ENCODE measurements around the gene RTP4.
"Not testable (repeated sequence)": the region's sequence is repeated elsewhere in the genome, so short reads cannot be mapped to it uniquely, and the experiment has no call there.

RTP4 gene

GRCh38 chr3:187367561-187368103 is 553 bp upstream of the RTP4 start:
- in situ Hi-C loops (cut with HindIII; ENCODE audit: low sequenced_read_pairs): no loop called here

DNA sequence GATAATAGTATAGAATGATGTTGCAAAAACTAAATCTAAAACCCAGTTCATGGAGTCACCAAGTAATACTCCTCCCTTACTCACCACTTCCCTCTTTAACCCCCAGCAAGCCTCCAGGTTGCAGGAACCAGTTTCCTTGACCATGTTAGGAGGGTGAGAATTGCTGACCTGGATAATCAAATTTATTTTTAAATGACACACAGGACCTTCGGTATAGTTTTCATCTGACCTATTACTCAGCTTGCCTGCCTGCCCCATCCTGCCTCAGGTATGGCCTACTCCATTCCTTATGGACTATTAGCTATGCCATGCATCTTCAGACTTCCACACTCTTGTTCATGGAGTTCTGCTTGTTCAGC is 883 bp downstream of the RTP4 start:
- in situ Hi-C loops (cut with HindIII; ENCODE audit: low sequenced_read_pairs): no loop called here

DNA sequence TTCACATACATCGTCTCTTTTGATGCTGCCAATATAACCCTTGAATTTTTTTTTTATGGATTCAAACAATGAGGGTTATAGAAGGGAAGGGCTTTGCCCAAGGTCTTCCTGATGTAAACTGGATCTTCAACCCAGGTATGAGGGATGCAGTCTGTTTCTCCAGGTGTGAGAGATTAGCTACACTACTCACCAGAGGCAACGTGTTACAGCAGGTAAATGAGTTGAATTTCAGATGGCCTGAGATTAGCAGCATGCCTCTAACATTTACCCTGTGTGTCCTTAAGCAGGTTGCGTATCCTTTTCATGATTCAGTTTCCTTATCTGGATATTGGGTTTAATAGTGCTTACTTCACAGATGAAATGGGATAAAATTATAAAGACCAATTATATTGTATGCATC is 1.9 kb downstream of the RTP4 start:
- in situ Hi-C loops (cut with HindIII; ENCODE audit: low sequenced_read_pairs): no loop called here

GRCh38 chr3:187375581-187375980 is 7.4 kb downstream of the RTP4 start:
- in situ Hi-C loops (cut with HindIII; ENCODE audit: low sequenced_read_pairs): no loop called here

- in situ Hi-C loops (cut with HindIII; ENCODE audit: low sequenced_read_pairs): no loop called here
Measured at GRCh38 chr3:187377842-187378241, 9.7 kb downstream of the RTP4 start.

DNA sequence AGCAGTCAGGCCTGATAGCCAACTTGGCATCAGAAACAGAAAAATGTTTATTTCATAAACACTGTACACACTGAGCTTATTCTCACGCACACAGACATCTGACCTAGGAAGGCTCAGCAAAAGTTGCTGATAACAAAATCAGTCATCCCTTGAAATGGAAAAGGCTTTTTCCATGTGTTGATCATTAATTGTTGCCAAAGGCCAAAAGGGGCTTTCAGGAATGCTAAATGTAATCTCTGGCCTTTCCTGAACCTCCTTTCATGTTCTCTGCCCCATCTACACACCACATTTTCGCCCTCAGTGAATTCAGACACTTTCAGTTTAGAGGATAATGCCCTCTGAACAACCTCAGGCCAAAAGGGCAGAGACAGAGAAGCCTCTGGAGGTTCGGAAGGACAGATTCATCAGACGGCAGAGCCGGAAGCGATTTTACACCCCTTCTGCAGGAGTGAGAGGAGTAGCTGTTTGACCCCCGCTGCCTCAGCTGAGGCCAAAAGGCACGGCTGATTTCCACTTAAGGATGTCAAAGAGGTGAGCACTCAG is 14.5 kb downstream of the RTP4 start:
- in situ Hi-C loops (cut with HindIII; ENCODE audit: low sequenced_read_pairs): no loop called here

- in situ Hi-C loops (cut with HindIII; ENCODE audit: low sequenced_read_pairs): no loop called here
Measured at GRCh38 chr3:187383246-187383645, 15.1 kb downstream of the RTP4 start.

GRCh38 chr3:187385296-187385695 is 17.1 kb downstream of the RTP4 start:
- in situ Hi-C loops (cut with HindIII; ENCODE audit: low sequenced_read_pairs): no loop called here

- in situ Hi-C loops (cut with HindIII; ENCODE audit: low sequenced_read_pairs): no loop called here
Measured at GRCh38 chr3:187396661-187397060, 28.5 kb downstream of the RTP4 start.

- in situ Hi-C loops (cut with HindIII; ENCODE audit: low sequenced_read_pairs): no loop called here
Measured at GRCh38 chr3:187398955-187399354, 30.8 kb downstream of the RTP4 start.

GRCh38 chr3:187400756-187401155 is 32.6 kb downstream of the RTP4 start:
- in situ Hi-C loops (cut with HindIII; ENCODE audit: low sequenced_read_pairs): no loop called here

GRCh38 chr3:187401856-187402255 is 33.7 kb downstream of the RTP4 start:
- in situ Hi-C loops (cut with HindIII; ENCODE audit: low sequenced_read_pairs): no loop called here

DNA sequence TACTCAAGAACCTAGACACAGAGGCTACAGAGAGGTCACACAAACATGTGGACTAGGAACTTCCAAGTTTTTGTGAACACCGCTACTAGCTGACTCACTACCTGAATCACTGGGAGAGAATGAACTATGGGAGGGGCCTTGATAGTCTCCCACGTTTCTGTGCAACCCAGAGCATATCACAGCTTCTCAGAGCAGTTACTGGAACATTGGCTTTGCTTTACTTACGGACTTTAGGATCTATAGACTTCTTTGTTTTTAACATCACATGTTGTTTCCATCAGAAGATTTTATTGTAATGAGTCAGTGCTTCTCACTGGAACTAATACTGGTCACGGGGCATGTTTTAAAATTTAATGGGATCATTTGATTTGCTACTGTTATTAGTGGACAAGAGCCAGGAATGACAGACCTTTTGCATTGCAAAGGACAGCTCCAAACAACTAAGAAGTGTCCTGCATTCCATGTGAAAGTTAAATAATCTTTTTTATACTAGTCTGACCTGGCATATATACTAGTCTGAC is 35.6 kb downstream of the RTP4 start:
- in situ Hi-C loops (cut with HindIII; ENCODE audit: low sequenced_read_pairs): no loop called here

GRCh38 chr3:187406927-187407326 is 38.7 kb downstream of the RTP4 start:
- in situ Hi-C loops (cut with HindIII; ENCODE audit: low sequenced_read_pairs): no loop called here

DNA sequence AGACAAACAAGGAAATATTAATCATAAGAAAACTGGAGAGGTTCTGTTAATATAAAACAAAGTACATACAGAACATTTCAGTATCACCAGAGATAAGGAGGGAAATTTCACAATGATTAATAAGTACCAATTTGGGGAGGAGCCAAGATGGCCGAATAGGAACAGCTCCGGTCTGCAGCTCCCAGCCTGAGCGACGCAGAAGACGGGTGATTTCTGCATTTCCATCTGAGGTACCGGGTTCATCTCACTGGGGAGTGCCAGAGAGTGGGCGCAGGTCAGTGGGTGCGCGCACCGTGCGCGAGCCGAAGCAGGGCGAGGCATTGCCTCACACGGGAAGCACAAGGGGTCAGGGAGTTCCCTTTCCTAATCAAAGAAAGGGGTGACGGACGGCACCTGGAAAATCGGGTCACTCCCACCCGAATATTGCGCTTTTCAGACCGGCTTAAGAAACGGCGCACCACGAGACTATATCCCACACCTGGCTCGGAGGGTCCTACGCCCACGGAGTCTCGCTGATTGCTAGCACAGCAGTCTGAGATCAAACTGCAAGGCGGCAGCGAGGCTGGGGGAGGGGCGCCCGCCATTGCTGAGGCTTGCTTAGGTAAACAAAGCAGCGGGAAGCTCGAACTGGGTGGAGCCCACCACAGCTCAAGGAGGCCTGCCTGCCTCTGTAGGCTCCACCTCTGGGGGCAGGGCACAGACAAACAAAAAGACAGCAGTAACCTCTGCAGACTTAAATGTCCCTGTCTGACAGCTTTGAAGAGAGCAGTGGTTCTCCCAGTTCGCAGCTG is 44.0 kb downstream of the RTP4 start:
- in situ Hi-C loops (cut with HindIII; ENCODE audit: low sequenced_read_pairs): not testable (repeated sequence)
